HepG2 (cell line): ENCODE measurements around the gene EFNA3. TPM values are rescaled to one million over a fixed set of nuclear protein-coding genes. Genes with fewer than 3 reads are reported as not detected.
A peak's percentile ranks its signal among the peaks of the same experiment; 100 is the strongest.

Source experiments
- ATF7 ChIP-seq, 2 experiments: fragments of 450-650 bp in 1 of 2; sonication (generic) in 1 of 2; formaldehyde crosslinking in 1 of 2; IDR thresholded peaks; 2 replicates each; pipeline versions ENCODE4 v1.4.0 to v1.6.1; 2016 to 2020; ENCODE audit warnings: antibody characterized with exemption in 1 of 2, mild to moderate bottlenecking in 1 of 2, missing genetic modification reagents in 1 of 2
- CBFB ChIP-seq: sonication (generic); formaldehyde crosslinking; IDR thresholded peaks from 2 replicates; pipeline ENCODE4 v1.4.0; 2020; ENCODE audit warnings: missing genetic modification reagents
- CBX2 ChIP-seq, 2 experiments: fragments of 200-600 bp in 1 of 2; sonication (generic); formaldehyde crosslinking in 1 of 2; IDR thresholded peaks; 2 replicates each; pipeline versions ENCODE4 v1.7.0 to v1.8.1; 2018 to 2022; ENCODE audit warnings: low read depth in 2 of 2, low read length in 1 of 2, mild to moderate bottlenecking in 1 of 2, missing genetic modification reagents in 1 of 2
- CCAR2 ChIP-seq: fragments of 200-400 bp; formaldehyde crosslinking; optimal IDR thresholded peaks from 2 replicates; pipeline ENCODE3; 2018; ENCODE audit warnings: low read depth, mild to moderate bottlenecking, low read length, moderate library complexity
- FOXO1 ChIP-seq: sonication (generic); formaldehyde crosslinking; IDR thresholded peaks from 2 replicates; pipeline ENCODE4 v1.4.0; 2020; ENCODE audit warnings: missing genetic modification reagents
- HDAC1 ChIP-seq: sonication (generic); formaldehyde crosslinking; IDR thresholded peaks from 2 replicates; pipeline ENCODE4 v1.5.1; 2020; ENCODE audit warnings: mild to moderate bottlenecking, missing genetic modification reagents
- HDAC6 ChIP-seq: fragments of 200-600 bp; sonication (generic); IDR thresholded peaks from 2 replicates; pipeline ENCODE4 v1.7.0; 2017; ENCODE audit warnings: mild to moderate bottlenecking, antibody characterized with exemption, low read length, low read depth
- HNRNPLL ChIP-seq: fragments of 200-400 bp; formaldehyde crosslinking; IDR thresholded peaks from 2 replicates; pipeline ENCODE4 v1.6.1; 2017; ENCODE audit warnings: mild to moderate bottlenecking, low read depth, low read length; ENCODE audit not compliant: poor library complexity, severe bottlenecking
- MIER2 ChIP-seq: IDR thresholded peaks from 2 replicates; pipeline ENCODE4 v1.6.1; 2016; ENCODE audit warnings: missing biosample characterization, missing genetic modification reagents
- MTF2 ChIP-seq: sonication (generic); formaldehyde crosslinking; IDR thresholded peaks from 2 replicates; pipeline ENCODE4 v1.5.0; 2020; ENCODE audit warnings: missing genetic modification reagents, borderline replicate concordance
- NCOA2 ChIP-seq: sonication (generic); formaldehyde crosslinking; IDR thresholded peaks from 2 replicates; pipeline ENCODE4 v1.8.0; 2022; ENCODE audit warnings: inconsistent platforms
- RBM22 ChIP-seq: fragments of 200-400 bp; formaldehyde crosslinking; optimal IDR thresholded peaks from 2 replicates; pipeline ENCODE3; 2017; ENCODE audit warnings: mild to moderate bottlenecking, low read length, moderate library complexity
- RFXANK ChIP-seq: IDR thresholded peaks from 2 replicates; pipeline ENCODE4 v1.6.1; 2016
- SATB2 ChIP-seq: sonication (generic); formaldehyde crosslinking; IDR thresholded peaks from 2 replicates; pipeline ENCODE4 v1.5.0; 2020; ENCODE audit warnings: missing genetic modification reagents
- SETDB1 ChIP-seq: sonication (generic); formaldehyde crosslinking; IDR thresholded peaks from 2 replicates; pipeline ENCODE4 v1.5.1; 2020; ENCODE audit warnings: missing genetic modification reagents, mild to moderate bottlenecking, borderline replicate concordance
- SOX6 ChIP-seq, 2 experiments: fragments of 450-650 bp in 1 of 2; sonication (generic) in 1 of 2; formaldehyde crosslinking in 1 of 2; IDR thresholded peaks; 2 replicates each; pipeline versions ENCODE4 v1.4.0 to v1.6.1; 2017 to 2020; ENCODE audit warnings: antibody characterized with exemption in 1 of 2, mild to moderate bottlenecking in 1 of 2, missing genetic modification reagents in 1 of 2
- TAF15 ChIP-seq: fragments of 200-400 bp; formaldehyde crosslinking; IDR thresholded peaks from one replicate; pipeline ENCODE4 v1.6.1; 2018; ENCODE audit warnings: mild to moderate bottlenecking, low read depth, low read length; ENCODE audit not compliant: poor library complexity, severe bottlenecking
- TGIF2 ChIP-seq: IDR thresholded peaks from 2 replicates; pipeline ENCODE4 v1.6.1; 2016; ENCODE audit warnings: control low read depth, missing compliant biosample characterization
- THAP11 ChIP-seq: IDR thresholded peaks from 2 replicates; pipeline ENCODE4 v1.6.1; 2016; ENCODE audit warnings: missing biosample characterization, missing genetic modification reagents
- U2AF1 ChIP-seq: fragments of 200-400 bp; formaldehyde crosslinking; optimal IDR thresholded peaks from 2 replicates; pipeline ENCODE3; 2017; ENCODE audit warnings: mild to moderate bottlenecking, low read depth, low read length
- ZBTB38 ChIP-seq: sonication (generic); formaldehyde crosslinking; IDR thresholded peaks from 2 replicates; pipeline ENCODE4 v1.5.1; 2020; ENCODE audit warnings: mild to moderate bottlenecking, missing genetic modification reagents
- ZMYM4 ChIP-seq: sonication (generic); formaldehyde crosslinking; IDR thresholded peaks from 2 replicates; pipeline ENCODE4 v1.8.1; 2023; ENCODE audit warnings: mild to moderate bottlenecking, missing genetic modification reagents
- ZNF331 ChIP-seq: sonication (generic); formaldehyde crosslinking; IDR thresholded peaks from 2 replicates; pipeline ENCODE4 v1.4.0; 2020; ENCODE audit warnings: missing genetic modification reagents
- ZNF354B ChIP-seq: sonication (generic); formaldehyde crosslinking; IDR thresholded peaks from 2 replicates; pipeline ENCODE4 v1.8.0; 2022; ENCODE audit warnings: mild to moderate bottlenecking, missing genetic modification reagents
- ZNF468 ChIP-seq: sonication (generic); formaldehyde crosslinking; IDR thresholded peaks from 2 replicates; pipeline ENCODE4 v1.8.0; 2022; ENCODE audit warnings: mild to moderate bottlenecking, moderate library complexity, missing genetic modification reagents
- ZNF703 ChIP-seq: sonication (generic); formaldehyde crosslinking; IDR thresholded peaks from 2 replicates; pipeline ENCODE4 v1.5.1; 2020; ENCODE audit warnings: missing genetic modification reagents, mild to moderate bottlenecking, moderate library complexity, borderline replicate concordance
- polyA plus RNA-seq, 8 experiments: library from polyadenylated mRNA; depleted of rRNA in 3 of 8; stranded (reverse) in 7 of 8; unstranded in 1 of 8; fragments of >200 nt; fragmentation: Illumina TruSeq in 4 of 8; extraction: Trizol in 4 of 8; gene quantifications; 2 replicates each; pipeline versions ENCODE4 v1.2.1 to v1.2.3, GENCODE V29; 2011 to 2016; ENCODE audit warnings: low read depth in 4 of 8, missing spikeins in 1 of 8, mixed read lengths in 1 of 8; ENCODE audit not compliant: insufficient read depth in 1 of 8
- total RNA-seq, 5 experiments: library from RNA; depleted of rRNA; stranded (reverse); fragments of >200 nt; fragmentation: Illumina TruSeq; extraction: Trizol; gene quantifications; 2 replicates each; pipeline ENCODE4 v1.2.3, GENCODE V29; 2016; ENCODE audit warnings: low read depth in 1 of 5
- TF ChIP-seq, protein P1 (sequence below): sonication (generic); formaldehyde crosslinking; IDR thresholded peaks from 2 replicates; pipeline ENCODE4 v1.8.1; 2023; ENCODE audit warnings: missing genetic modification reagents, mild to moderate bottlenecking, borderline replicate concordance
- TF ChIP-seq, protein P2 (sequence below), 2 experiments: fragments of 450-650 bp in 1 of 2; sonication (generic) in 1 of 2; formaldehyde crosslinking; IDR thresholded peaks; 2 replicates each; pipeline versions ENCODE4 v1.5.0 to v1.8.0; 2020 to 2022; ENCODE audit warnings: mild to moderate bottlenecking in 1 of 2, missing genetic modification reagents in 1 of 2
- TF ChIP-seq, protein P3 (sequence below): sonication (generic); formaldehyde crosslinking; IDR thresholded peaks from 2 replicates; pipeline ENCODE4 v1.5.1; 2020; ENCODE audit warnings: mild to moderate bottlenecking, missing genetic modification reagents, moderate library complexity

The EFNA3 gene
- total and polyA plus RNA-seq, 2 of the 13 experiments (the other 11 are each of a cell fraction or from before 2014, with no cell fraction given), result 1.0 to 5.7 TPM

DNA sequence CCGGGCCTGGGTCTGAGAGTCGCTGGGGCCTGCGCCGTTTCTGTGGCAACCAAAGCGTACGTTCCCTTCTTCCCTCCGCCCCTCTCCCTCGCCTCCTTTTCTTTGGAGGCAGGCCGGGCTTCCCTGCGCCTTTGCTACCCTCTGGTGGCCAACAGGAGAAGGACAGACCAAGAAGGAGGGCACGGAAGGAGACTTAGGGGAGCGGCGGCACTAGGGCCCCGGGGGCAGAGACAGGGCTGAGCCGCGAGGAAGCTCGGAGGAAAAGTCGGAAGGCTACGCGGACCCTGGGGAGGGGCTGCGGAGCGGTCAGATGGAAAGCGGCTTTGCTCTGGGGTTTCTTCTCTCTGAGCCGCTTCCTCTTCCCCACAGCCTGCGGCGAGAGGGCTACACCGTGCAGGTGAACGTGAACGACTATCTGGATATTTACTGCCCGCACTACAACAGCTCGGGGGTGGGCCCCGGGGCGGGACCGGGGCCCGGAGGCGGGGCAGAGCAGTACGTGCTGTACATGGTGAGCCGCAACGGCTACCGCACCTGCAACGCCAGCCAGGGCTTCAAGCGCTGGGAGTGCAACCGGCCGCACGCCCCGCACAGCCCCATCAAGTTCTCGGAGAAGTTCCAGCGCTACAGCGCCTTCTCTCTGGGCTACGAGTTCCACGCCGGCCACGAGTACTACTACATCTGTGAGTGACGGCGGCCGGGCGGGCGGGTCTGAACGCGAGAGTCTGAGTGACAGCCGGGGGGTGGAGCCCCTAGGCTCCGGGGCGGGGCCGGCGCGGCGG, 6.3 kb downstream of the EFNA3 start (continued):
- TF ChIP-seq SETDB1 (CRISPR knock-in tag), result no peak
- peak; percentile 57; the same call in 1 of the 2 replicates for TF ChIP-seq MTF2 (CRISPR knock-in tag)
- peak; percentile 85 for TF ChIP-seq U2AF1
- no peak; the same call in 1 of the 2 replicates for TF ChIP-seq ZNF703 (CRISPR knock-in tag)
- TF ChIP-seq NCOA2 (CRISPR knock-in tag), result peak; percentile 20; the same call in 1 of the 2 replicates
- TF ChIP-seq ZBTB38 (CRISPR knock-in tag), result no peak
- no peak for TF ChIP-seq ZNF468 (CRISPR knock-in tag)
- no peak for TF ChIP-seq SOX6 (IDR thresholded peaks at IDR 0.05)
- TF ChIP-seq SOX6 (CRISPR knock-in tag; IDR thresholded peaks at IDR 0.05), result peak; percentile 50; the same call in 1 of the 2 replicates
- TF ChIP-seq RBM22, result no peak
- TF ChIP-seq HNRNPLL, result peak; percentile 87
- TF ChIP-seq ZNF331 (CRISPR knock-in tag), result peak; percentile 60; the same call in 1 of the 2 replicates
- TF ChIP-seq HDAC1, result peak; percentile 56
- TF ChIP-seq SATB2 (CRISPR knock-in tag), result 0 out of 2 replicates have a peak, but pooled peaks have one; percentile 44
- TF ChIP-seq, protein P1, sequence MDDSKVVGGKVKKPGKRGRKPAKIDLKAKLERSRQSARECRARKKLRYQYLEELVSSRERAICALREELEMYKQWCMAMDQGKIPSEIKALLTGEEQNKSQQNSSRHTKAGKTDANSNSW (CRISPR knock-in tag), result no peak; the same call in 1 of the 2 replicates
- no peak for TF ChIP-seq RFXANK (CRISPR knock-in tag)
- TF ChIP-seq ATF7 (IDR thresholded peaks at IDR 0.05), result no peak
- no peak for TF ChIP-seq ATF7 (CRISPR knock-in tag; IDR thresholded peaks at IDR 0.05)
- TF ChIP-seq, protein P2, sequence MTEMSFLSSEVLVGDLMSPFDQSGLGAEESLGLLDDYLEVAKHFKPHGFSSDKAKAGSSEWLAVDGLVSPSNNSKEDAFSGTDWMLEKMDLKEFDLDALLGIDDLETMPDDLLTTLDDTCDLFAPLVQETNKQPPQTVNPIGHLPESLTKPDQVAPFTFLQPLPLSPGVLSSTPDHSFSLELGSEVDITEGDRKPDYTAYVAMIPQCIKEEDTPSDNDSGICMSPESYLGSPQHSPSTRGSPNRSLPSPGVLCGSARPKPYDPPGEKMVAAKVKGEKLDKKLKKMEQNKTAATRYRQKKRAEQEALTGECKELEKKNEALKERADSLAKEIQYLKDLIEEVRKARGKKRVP (CRISPR knock-in tag; IDR thresholded peaks at IDR 0.05), result 0 out of 4 replicates have a peak, but pooled peaks of 1 of the 2 experiments have one; percentile 43
- TF ChIP-seq ZMYM4 (CRISPR knock-in tag), result peak; percentile 88
- TF ChIP-seq ZNF354B (CRISPR knock-in tag), result no peak
- TF ChIP-seq CBX2 (IDR thresholded peaks at IDR 0.05; ENCODE audit: low read depth, low read length), result no peak
- no peak for TF ChIP-seq CBX2 (CRISPR knock-in tag; IDR thresholded peaks at IDR 0.05; ENCODE audit: low read depth)
- TF ChIP-seq TAF15, result peak; percentile 39
- TF ChIP-seq TGIF2, result no peak; the same call in 1 of the 2 replicates
- no peak for TF ChIP-seq HDAC6
- TF ChIP-seq THAP11 (CRISPR knock-in tag), result peak; percentile 78
- TF ChIP-seq FOXO1 (CRISPR knock-in tag), result no peak
- TF ChIP-seq, protein P3, sequence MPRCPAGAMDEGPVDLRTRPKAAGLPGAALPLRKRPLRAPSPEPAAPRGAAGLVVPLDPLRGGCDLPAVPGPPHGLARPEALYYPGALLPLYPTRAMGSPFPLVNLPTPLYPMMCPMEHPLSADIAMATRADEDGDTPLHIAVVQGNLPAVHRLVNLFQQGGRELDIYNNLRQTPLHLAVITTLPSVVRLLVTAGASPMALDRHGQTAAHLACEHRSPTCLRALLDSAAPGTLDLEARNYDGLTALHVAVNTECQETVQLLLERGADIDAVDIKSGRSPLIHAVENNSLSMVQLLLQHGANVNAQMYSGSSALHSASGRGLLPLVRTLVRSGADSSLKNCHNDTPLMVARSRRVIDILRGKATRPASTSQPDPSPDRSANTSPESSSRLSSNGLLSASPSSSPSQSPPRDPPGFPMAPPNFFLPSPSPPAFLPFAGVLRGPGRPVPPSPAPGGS (CRISPR knock-in tag), result 0 out of 2 replicates have a peak, but pooled peaks have one; percentile 38
- TF ChIP-seq CCAR2, result no peak
- TF ChIP-seq MIER2, result peak; percentile 44; the same call in 1 of the 2 replicates
- TF ChIP-seq CBFB (CRISPR knock-in tag), result peak; percentile 80
